H1 (cell line): ENCODE data around the gene COX10. TPM values are rescaled to one million over a fixed set of nuclear protein-coding genes. Genes with fewer than 3 reads are reported as not detected.

ENCODE experiments used
- CTCF ChIA-PET: fragments of 300-600 bp; sonication (Branson Sonifier 250); formaldehyde crosslinking; loops from one replicate; lab custom pipeline; 2021; ENCODE audit not compliant: partially characterized antibody; lab: Charles Lee
- POLR2A ChIA-PET: fragments of 300-600 bp; sonication (Branson Sonifier 250); formaldehyde crosslinking; loops from one replicate; lab custom pipeline; 2021; ENCODE audit warnings: inconsistent platforms; ENCODE audit not compliant: partially characterized antibody; lab: Charles Lee
- DNase-seq, 2 experiments: peaks; one replicate each; pipeline versions ENCODE4 v3.0.0 to v3.0.0-alpha.2; 2010 to 2022; ENCODE audit warnings: low spot score in 2 of 2, low read depth in 1 of 2, mixed read lengths in 1 of 2
- FAIRE-seq: peaks from 2 replicates; lab custom pipeline; 2011; peaks lifted over from hg19 to GRCh38; lab: Jason Lieb, UNC
- H2AFZ ChIP-seq: 2 replicates; pipeline ENCODE4 v1.8.1; 2012; ENCODE audit warnings: low read length, inconsistent platforms
- H2AK5ac ChIP-seq: 2 replicates; pipeline ENCODE4 v1.6.1; 2013; ENCODE audit warnings: low read depth, low read length
- H2BK120ac ChIP-seq: replicated peaks from 2 replicates; pipeline ENCODE3; 2013; ENCODE audit warnings: low read depth, low read length, inconsistent platforms
- H2BK12ac ChIP-seq: 2 replicates; pipeline ENCODE4 v1.6.1; 2013; ENCODE audit warnings: low read depth, low read length
- H2BK15ac ChIP-seq: 2 replicates; pipeline ENCODE4 v1.6.1; 2013; ENCODE audit warnings: low read length
- H2BK20ac ChIP-seq: 2 replicates; pipeline ENCODE4 v1.6.1; 2013; ENCODE audit warnings: low read length
- H2BK5ac ChIP-seq: 2 replicates; pipeline ENCODE4 v1.6.1; 2013; ENCODE audit warnings: low read depth, low read length
- H3K14ac ChIP-seq: 2 replicates; pipeline ENCODE4 v1.6.1; 2013; ENCODE audit warnings: inconsistent platforms; ENCODE audit not compliant: insufficient read length
- H3K18ac ChIP-seq: 2 replicates; pipeline ENCODE4 v1.6.1; 2013; ENCODE audit warnings: low read length; ENCODE audit errors: extremely low read depth
- H3K23ac ChIP-seq: 2 replicates; pipeline ENCODE4 v1.6.1; 2013; ENCODE audit warnings: inconsistent platforms; ENCODE audit not compliant: insufficient read length
- H3K23me2 ChIP-seq: 2 replicates; pipeline ENCODE4 v1.6.1; 2013; ENCODE audit warnings: low read depth, low read length
- H3K27ac ChIP-seq: 2 replicates; pipeline ENCODE4 v1.6.1; 2011; ENCODE audit warnings: low read depth, low read length, inconsistent platforms
- H3K27me3 ChIP-seq, 4 experiments: replicated peaks in 1 of 4; 1 replicate in 1 of 4; 2 replicates in 3 of 4; pipeline versions ENCODE4 v1.6.1 to v1.8.1; 2011 to 2013; ENCODE audit warnings: low read length in 3 of 4, mild to moderate bottlenecking in 3 of 4, inconsistent platforms in 2 of 4, mixed read lengths in 2 of 4, moderate library complexity in 1 of 4; ENCODE audit not compliant: control insufficient read depth in 3 of 4, insufficient read depth in 3 of 4; ENCODE audit errors: extremely low read depth in 1 of 4
- H3K36me3 ChIP-seq, 4 experiments: 2 replicates each; pipeline versions ENCODE4 v1.6.1 to v1.8.1; 2011 to 2013; ENCODE audit warnings: mild to moderate bottlenecking in 4 of 4, low read length in 3 of 4, moderate library complexity in 2 of 4, control low read depth in 1 of 4, inconsistent platforms in 1 of 4; ENCODE audit not compliant: insufficient read depth in 4 of 4, control insufficient read depth in 2 of 4
- H3K4ac ChIP-seq: replicated peaks from 2 replicates; pipeline ENCODE3; 2013; ENCODE audit warnings: low read length, low read depth, mixed read lengths, inconsistent platforms; ENCODE audit not compliant: insufficient read length
- H3K4me1 ChIP-seq, 4 experiments: replicated peaks in 1 of 4; 1 replicate in 1 of 4; 2 replicates in 3 of 4; pipeline versions ENCODE4 v1.6.1 to v1.8.1; 2011 to 2013; ENCODE audit warnings: low read length in 3 of 4, inconsistent platforms in 2 of 4, mixed read lengths in 1 of 4; ENCODE audit not compliant: insufficient read depth in 4 of 4, control insufficient read depth in 3 of 4
- H3K4me2 ChIP-seq, 2 experiments: 2 replicates each; pipeline versions ENCODE4 v1.6.1 to v1.8.1; 2011 to 2013; ENCODE audit warnings: low read depth in 2 of 2, low read length in 2 of 2, control low read depth in 1 of 2, inconsistent platforms in 1 of 2, mild to moderate bottlenecking in 1 of 2; ENCODE audit not compliant: insufficient read depth in 1 of 2
- H3K4me3 ChIP-seq, 4 experiments: fragments of 200-600, 300-600 bp in 1 of 4; sonication (generic), shearing (Covaris generic), sonication (Bioruptor Twin) in 1 of 4; 2 replicates each; pipeline versions ENCODE4 v1.5.1 to v1.8.1; 2011 to 2016; ENCODE audit warnings: low read length in 4 of 4, low read depth in 3 of 4, control low read depth in 2 of 4, inconsistent platforms in 2 of 4, mild to moderate bottlenecking in 2 of 4, mixed read lengths in 1 of 4, moderate library complexity in 1 of 4; ENCODE audit not compliant: insufficient read depth in 2 of 4; ENCODE audit errors: extremely low read depth in 1 of 4
- H3K56ac ChIP-seq: replicated peaks from 2 replicates; pipeline ENCODE3; 2013; ENCODE audit warnings: low read depth, mild to moderate bottlenecking, mixed read lengths, low read length, inconsistent platforms; ENCODE audit not compliant: insufficient read length
- H3K79me1 ChIP-seq: 2 replicates; pipeline ENCODE4 v1.6.1; 2013; ENCODE audit warnings: low read depth, low read length, control low read depth
- H3K79me2 ChIP-seq, 2 experiments: 2 replicates each; pipeline versions ENCODE4 v1.6.1 to v1.8.1; 2012 to 2013; ENCODE audit warnings: low read length in 2 of 2, mild to moderate bottlenecking in 2 of 2, inconsistent platforms in 1 of 2; ENCODE audit not compliant: insufficient read depth in 2 of 2, control insufficient read depth in 1 of 2
- H3K9ac ChIP-seq, 4 experiments: replicated peaks in 1 of 4; 1 replicate in 1 of 4; 2 replicates in 3 of 4; pipeline versions ENCODE4 v1.6.1 to v1.8.1; 2011 to 2013; ENCODE audit warnings: low read depth in 3 of 4, low read length in 3 of 4, control low read depth in 2 of 4, mild to moderate bottlenecking in 2 of 4, moderate library complexity in 2 of 4, inconsistent platforms in 1 of 4; ENCODE audit errors: extremely low read depth in 1 of 4
- H3K9me3 ChIP-seq, 2 experiments: 2 replicates each; pipeline versions ENCODE4 v1.6.1 to v1.8.1; 2012 to 2013; ENCODE audit warnings: mild to moderate bottlenecking in 2 of 2, moderate library complexity in 2 of 2, control low read depth in 1 of 2, inconsistent platforms in 1 of 2, low read depth in 1 of 2, low read length in 1 of 2, mixed read lengths in 1 of 2; ENCODE audit not compliant: insufficient read depth in 2 of 2
- H4K20me1 ChIP-seq, 2 experiments: replicated peaks in 1 of 2; 2 replicates each; pipeline versions ENCODE3 to v1.8.1; 2011 to 2013; ENCODE audit warnings: inconsistent platforms in 2 of 2, low read length in 2 of 2, mild to moderate bottlenecking in 1 of 2; ENCODE audit not compliant: insufficient read depth in 2 of 2, control insufficient read depth in 1 of 2
- H4K5ac ChIP-seq: 2 replicates; pipeline ENCODE4 v1.6.1; 2013; ENCODE audit warnings: low read length, low read depth, mixed read lengths, inconsistent platforms; ENCODE audit not compliant: insufficient read length
- H4K8ac ChIP-seq: 2 replicates; pipeline ENCODE4 v1.8.0; 2013; ENCODE audit warnings: mild to moderate bottlenecking, moderate library complexity, low read length, inconsistent platforms; ENCODE audit not compliant: insufficient read depth; ENCODE audit errors: extremely low read depth
- H4K91ac ChIP-seq: replicated peaks from 2 replicates; pipeline ENCODE3; 2013; ENCODE audit warnings: low read length, mixed read lengths, inconsistent platforms; ENCODE audit not compliant: insufficient read length
- GTF2F1 ChIP-seq: IDR thresholded peaks from 2 replicates; pipeline ENCODE4 v1.6.1; 2012; ENCODE audit warnings: low read depth, low read length, improper control_type of control experiment, borderline replicate concordance
- WGBS, 2 experiments: shearing (Covaris generic) in 1 of 2; methylation state at CpG; one replicate each; pipeline versions ENCODE4 v1.1.6 to v1.1.7; 2013 to 2015; ENCODE audit warnings: low lambda C conversion rate in 2 of 2, mixed read lengths in 2 of 2, inconsistent platforms in 1 of 2, low coverage in 1 of 2, missing lambda C conversion rate in 1 of 2; ENCODE audit not compliant: insufficient replicate concordance in 2 of 2, insufficient coverage in 1 of 2, insufficient read length in 1 of 2; ENCODE audit errors: extremely low coverage in 1 of 2, missing lambda C conversion rate in 1 of 2; 5-methylcytosine and 5-hydroxymethylcytosine counted together
- polyA plus RNA-seq, 7 experiments: library from polyadenylated mRNA; depleted of rRNA in 3 of 7; stranded (reverse) in 5 of 7; unstranded in 2 of 7; fragments of >200 nt in 5 of 7; fragments of 200-250 nt in 2 of 7; gene quantifications; 1 replicate in 5 of 7; 2 replicates in 1 of 7; 4 replicates in 1 of 7; pipeline versions ENCODE4 v1.2.1 to v1.2.3, GENCODE V29; 2011 to 2013; ENCODE audit warnings: missing spikeins in 2 of 7, mixed read lengths in 2 of 7
- total RNA-seq: library from RNA; stranded (reverse); fragmentation: NEBNext Ultra II Directional; extraction: Animal tissue kit (Norgen Biotek cat#: 25700); gene quantifications from 2 replicates; pipeline ENCODE4 v1.2.1, GENCODE V29; 2021

Gene COX10
- total and polyA plus RNA-seq, 2 of the 8 experiments (the other 6 are each of a cell fraction or from before 2014, with no cell fraction given): 18.0 to 23.0 TPM

- FAIRE-seq: no peak
- TF ChIP-seq GTF2F1: no peak
These were observed 43.1 kb downstream of the COX10 start for GRCh38 chr17:14112407-14112806.

More at GRCh38 chr17:14112407-14112806, 43.1 kb downstream of the COX10 start:
- Histone ChIP-seq H3K27me3 (no peaks in the 10 kb centered on the region), H4K91ac (no peak overlapping the region), H4K20me1 (no peaks in the 10 kb centered on the region), H2BK15ac (no peak overlapping the region), H3K27ac (no peak overlapping the region), H3K4me2 (no peak overlapping the region), H3K23me2 (no peaks in the 10 kb centered on the region), H3K14ac (no peak overlapping the region), H3K79me1 (no peaks in the 10 kb centered on the region; the same call in 1 of the 2 replicates), H4K8ac (no peak overlapping the region), H3K9me3 (no peaks in the 10 kb centered on the region), H4K5ac (no peak overlapping the region), H2AK5ac (no peak overlapping the region), H3K18ac (no peak overlapping the region), H3K23ac (no peak overlapping the region), H2BK12ac (no peak overlapping the region), H2BK20ac (no peak overlapping the region), H2AFZ (no peak overlapping the region), H3K79me2 (peaks cover 0 to 10% of the 10 kb centered on the region in 2 experiments; a peak in 1 of 4 replicates), H2BK120ac (no peak overlapping the region), H3K36me3 (0 out of 8 replicates have a peak, but pooled peaks cover 0 to 2% (median 0%) of the 10 kb centered on the region in 4 experiments), H3K4me1 (no peaks in the 10 kb centered on the region), H3K4me3 (no peak overlapping the region), H3K56ac (no peak overlapping the region), H3K4ac (no peak overlapping the region), H3K9ac (no peak overlapping the region), H2BK5ac (no peak overlapping the region)
- DNase-seq: no peak
- CTCF ChIA-PET: no interaction called here
- POLR2A ChIA-PET: no interaction called here
- 80% methylated on average over 2 of the region's 2 CpGs; no CpG with 5 or more reads in 1 of the 2 experiments for WGBS, 2 experiments
